GM18502 (cell line): ENCODE data around the gene SCMH1.

Experiments
- ATAC-seq: cut with Tn5 transposase; IDR thresholded peaks from one replicate; pipeline ENCODE4 v1.9.1; 2021; ENCODE audit warnings: mild to moderate bottlenecking; ENCODE audit not compliant: unreplicated experiment, poor library complexity

SCMH1 gene

DNA sequence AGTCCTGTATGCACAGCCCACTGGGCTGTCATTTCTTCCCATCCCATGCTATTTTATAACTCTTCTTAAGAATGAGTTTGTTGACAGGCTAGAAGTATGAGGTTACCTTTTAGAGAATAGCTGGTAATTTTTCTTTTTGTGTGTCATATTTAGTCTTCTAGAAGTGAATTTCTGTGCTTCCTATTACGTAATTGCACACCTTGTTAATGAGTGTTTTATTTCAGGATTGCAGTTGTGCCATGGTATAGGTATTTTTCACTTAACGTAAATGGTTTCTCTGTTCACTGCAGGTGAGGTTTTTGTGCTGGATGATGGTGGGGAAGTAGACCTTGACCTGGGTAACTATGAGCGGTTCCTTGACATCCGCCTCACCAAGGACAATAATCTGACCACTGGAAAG lies 257.6 kb downstream of the SCMH1 start:
- ATAC-seq = no peak

DNA sequence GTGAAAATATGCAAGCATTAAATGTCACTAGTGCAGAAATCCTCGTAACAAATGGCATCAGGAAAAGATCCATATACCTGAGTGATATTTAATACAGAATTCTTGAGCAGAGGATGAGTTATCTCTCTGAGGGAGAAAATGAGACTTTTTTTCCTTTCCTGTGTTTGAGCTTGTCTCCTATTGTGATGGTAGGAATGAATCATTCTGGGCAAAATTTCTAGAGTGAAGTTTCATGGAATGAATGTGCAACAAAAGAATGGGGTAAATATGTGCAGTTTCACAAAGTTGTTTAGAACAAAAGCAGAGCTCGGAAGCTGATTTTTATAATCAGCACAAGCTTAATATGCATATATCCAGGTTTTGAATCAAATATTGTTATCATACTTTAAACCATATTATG lies 258.0 kb downstream of the SCMH1 start:
- no peak for ATAC-seq

GRCh38 chr1:40983286-40983685 lies 258.8 kb downstream of the SCMH1 start:
- no peak for ATAC-seq

DNA sequence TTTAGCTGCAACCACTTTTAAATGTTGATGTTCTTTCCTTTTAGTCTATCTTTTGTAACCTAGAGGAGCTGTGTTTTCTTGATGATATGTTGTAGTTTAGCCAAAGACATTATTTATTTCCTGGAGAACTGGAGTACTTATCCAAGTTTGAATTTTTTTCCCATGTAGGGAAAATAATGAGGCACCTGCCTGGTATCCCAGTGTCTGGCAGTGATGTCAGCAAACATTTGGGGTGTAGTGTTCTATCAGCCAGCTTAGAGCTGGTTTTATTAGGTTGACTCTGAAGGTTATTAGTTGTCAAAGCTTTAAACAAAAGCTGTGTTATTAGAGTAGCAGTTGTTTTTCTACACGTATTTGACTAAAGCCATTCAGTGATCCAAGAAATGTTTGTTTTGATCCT lies 259.4 kb downstream of the SCMH1 start:
- ATAC-seq = no peak

DNA sequence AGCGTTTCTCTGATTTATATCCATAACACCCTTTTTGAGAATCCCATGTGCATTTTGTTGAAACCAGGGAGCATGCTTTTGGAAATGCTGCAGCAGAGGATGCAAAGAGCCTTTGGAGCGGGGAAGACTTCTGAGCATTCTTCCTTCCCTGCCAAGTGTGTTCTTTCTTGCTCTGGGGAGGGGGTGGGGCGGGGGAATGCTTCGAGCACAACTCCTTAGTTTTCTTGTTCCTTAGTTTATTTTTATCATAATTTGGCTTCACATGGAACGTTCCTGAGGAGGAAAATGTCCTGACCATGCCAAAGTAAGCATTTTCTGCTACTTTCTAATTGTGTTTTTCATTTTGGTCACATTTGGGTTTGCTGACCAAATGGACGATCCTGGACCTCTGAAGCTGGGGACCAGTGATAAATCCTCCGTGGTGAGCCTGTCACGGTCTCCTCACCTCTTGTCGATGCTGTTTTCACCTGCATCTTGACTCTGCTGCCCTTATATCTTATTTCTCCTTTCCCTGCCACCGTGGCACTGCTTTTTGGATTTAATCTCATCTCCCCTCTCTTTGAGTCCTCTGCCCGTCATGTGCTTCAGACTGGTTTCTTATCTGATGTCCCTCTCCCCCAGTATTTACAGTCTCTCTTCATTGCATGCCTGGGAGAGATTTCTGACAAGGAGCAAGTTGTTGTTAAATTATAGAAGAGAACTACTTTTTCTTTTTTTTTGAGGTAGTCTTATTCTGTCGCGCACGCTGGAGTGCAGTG lies 260.2 kb downstream of the SCMH1 start:
- ATAC-seq = no peak

GRCh38 chr1:40980453-40981121 lies 261.5 kb downstream of the SCMH1 start:
- no peak for ATAC-seq

DNA sequence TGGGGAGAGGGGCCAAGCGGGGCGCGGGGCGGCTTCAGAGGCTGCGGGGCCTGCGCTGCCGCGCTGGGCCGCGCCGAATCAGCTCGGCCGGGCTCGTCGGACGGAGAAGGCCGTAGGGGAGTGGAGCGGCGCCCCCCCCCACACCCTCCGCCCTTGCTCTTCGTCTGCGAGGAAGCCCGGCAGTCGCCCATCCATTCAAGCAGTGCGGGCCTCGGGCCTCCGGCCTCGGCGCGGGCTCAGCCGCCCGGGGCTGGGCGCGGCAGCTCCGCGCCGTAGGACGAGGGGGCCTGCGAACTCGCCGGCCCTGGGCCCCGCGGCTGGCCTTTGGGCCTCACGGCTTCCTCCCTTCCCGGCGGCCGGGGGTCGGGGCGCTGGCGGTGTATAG lies 262.0 kb downstream of the SCMH1 start:
- peak; percentile 28 for ATAC-seq

DNA sequence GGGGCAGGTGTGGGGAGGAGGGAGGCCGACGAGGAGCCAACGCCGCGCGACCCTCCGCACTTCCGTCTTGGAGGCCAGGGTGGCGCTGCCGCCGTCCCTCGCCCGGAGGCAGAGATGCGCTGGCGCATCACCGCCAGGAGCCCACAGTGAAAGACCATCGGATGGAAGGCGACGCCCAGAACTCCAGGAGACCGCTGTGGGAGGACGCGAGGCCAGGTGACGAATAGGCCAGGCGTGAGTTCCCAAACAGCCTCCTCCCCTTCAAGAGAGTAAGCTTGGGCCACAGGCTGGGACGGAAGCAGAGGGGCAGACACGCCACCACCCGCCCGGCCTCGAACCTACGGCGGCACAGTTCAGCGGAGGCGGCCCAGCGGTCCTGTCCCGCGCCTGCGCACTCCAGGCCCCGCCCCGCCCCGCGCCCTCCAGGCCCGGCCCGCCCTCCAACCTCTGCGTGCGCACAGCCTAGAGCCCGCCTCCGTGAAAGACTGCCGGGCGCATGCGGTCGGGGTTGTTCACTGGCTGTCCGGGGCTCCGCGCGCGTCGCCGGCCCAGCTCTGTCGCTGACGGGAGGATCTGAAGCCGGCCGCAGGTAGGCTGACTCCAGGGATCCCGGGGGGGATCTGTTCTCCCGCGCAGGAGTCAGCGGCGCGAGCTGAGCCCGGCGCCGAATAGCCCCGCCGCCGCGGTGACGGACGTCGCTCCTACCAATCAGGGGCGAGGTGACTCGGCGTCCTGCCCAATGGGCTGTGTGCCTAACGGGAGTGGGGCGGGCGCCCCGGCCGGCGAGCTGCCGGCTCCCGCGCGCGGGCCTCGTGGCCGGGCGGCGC lies 262.7 kb downstream of the SCMH1 start, which contains the start of gene CTPS1:
TSS of gene CTPS1 (plus strand) at position 456 of the 827 bp plus-strand sequence. CDS start 3,595 bp downstream, outside the sequence.
- peak; percentile 86 for ATAC-seq

DNA sequence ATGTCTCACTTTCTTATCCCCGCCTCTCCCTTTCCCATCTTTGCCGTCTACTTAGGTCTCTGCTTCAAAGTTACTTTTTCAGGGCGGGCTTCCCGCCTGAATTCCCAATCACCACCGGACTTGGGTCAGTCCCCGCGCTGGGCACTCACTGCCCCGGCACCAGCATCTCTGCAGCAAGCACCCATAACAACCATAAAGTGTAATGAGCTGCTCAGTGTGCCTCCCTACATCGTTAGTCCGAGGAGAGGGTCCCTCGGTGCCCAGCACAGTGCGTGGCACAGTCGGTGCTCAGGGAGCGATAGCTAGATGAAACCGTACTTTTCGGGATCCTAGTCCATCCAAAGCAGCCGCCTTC lies 263.2 kb downstream of the SCMH1 start:
- no peak for ATAC-seq

GRCh38 chr1:40977716-40978115 lies 264.4 kb downstream of the SCMH1 start:
- ATAC-seq = no peak
